Measurements from ENCODE around the gene KDELR3.

KDELR3 gene

DNA sequence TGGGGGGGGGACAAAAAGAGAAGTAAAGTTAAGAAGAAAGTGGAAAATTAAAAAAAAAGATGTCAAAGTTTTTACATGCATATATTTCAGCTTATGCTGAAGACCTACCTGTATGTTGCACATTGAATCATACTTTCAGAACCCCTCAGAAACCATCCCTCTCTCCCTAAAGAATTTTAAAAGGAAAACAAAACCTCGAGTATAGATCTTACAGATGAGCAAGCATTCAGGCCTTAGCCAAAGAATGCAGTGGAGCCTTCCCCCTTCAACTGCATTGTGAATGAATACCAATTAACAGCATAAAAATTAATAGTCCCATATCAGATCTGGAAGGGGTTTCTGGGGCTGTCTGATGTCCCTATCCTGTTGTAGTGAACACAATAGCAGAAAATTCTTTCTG lies 16.3 kb downstream of the KDELR3 start:
- no peak for DNase-seq

DNA sequence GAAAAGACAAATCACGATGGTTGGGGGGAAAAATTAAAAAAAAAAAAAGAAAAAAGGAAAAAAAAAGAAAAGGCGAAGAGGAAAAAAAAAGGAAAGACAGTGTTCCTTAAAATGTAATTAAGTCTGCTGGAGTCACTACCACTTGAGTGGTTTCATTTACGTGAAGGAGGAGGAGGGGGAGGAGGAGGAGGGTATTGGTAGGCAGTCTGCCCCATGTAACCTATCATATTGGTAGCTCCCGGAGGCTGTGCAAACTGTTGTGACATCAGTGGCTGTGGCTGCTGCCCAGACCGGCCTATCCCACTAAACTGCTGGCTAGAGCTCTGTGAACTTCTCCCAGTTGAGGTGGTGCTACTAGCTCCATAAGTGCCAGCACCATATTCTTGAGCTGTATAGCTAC lies 17.9 kb downstream of the KDELR3 start:
- no peak for DNase-seq

DNA sequence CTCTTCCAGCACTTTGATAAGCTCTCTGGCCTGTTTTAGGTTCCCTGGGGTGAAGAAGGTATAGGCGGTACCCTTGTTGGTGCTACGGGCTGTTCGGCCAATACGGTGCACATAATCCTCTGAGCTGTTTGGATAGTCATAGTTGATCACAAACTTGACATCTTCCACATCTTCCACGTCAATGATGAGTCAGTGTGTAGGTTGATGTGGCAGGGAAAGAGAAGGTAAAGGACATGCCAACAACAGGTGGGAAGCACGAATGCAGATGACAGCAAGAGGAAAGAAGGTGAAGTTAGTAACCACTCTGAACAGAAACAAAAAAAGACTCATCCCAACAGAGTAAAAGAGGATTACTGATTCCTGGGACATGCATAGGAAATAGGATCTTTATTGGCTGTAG lies 20.1 kb downstream of the KDELR3 start:
- no peak for DNase-seq

DNA sequence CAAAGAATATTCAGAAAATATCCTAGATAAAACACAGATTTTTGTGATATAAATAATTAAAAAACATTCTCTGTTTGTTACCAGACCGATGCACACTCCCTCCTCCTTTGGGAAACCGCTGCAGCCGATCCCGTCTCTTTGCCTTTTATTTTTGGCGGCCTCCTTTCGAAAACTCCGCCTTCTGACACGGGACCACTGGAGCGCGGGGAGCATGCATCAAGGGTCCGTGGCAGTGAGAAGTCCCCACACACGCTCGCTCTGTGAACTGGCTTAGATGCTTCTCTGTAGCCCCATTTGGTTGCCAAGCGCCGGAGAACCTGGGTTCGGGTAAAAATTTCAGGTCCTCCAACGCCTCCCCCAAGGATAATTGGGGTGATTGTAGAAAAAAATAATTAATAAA lies 21.2 kb downstream of the KDELR3 start:
- DNase-seq, result no peak

DNA sequence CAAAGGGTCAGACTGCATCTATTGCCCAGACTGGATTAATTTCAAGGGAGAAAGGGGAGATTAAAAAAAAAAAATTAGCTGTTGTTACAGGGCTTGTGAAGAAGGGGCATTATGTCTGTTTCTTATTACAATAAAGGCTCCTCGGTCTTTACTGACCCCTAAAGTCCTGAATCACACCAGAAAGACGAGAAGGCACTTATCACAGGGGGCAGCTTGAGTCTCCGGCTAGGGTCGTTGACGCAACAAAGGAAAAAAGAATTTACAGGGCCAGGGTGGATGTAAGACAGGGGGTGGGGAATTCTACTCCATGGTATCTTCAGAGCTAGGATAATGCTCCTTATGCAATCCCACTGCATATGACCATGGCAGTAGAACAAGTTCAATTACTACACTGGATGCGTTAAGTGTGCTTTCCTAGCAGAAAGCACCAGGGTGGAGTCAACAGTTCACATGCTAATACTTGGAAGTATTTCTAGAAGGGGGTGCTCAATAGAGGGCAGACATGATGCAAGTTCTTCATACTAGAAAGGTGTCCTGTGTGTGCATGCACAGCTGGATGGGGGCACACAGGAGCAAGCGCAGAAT lies 21.8 kb downstream of the KDELR3 start:
- DNase-seq, result no peak

DNA sequence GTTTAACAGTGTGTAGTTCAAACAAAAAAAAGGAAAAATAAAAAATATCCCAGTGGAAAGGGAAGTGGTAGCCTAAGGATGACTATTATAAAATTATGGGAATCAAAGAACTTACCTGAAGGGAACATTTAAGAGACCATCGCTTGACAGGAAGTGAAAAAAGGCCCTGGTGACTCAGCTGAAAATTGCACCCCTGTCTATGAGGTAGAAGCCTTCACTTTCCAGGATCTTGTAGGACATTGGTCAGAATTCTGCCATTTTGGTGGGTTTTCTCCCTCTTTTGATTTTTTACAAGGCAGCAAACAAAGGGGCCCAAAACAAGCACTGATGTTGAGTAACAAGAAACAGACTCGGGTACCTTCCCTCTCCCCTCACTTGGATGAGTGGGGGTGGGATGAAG lies 22.6 kb downstream of the KDELR3 start:
- no peak for DNase-seq

DNA sequence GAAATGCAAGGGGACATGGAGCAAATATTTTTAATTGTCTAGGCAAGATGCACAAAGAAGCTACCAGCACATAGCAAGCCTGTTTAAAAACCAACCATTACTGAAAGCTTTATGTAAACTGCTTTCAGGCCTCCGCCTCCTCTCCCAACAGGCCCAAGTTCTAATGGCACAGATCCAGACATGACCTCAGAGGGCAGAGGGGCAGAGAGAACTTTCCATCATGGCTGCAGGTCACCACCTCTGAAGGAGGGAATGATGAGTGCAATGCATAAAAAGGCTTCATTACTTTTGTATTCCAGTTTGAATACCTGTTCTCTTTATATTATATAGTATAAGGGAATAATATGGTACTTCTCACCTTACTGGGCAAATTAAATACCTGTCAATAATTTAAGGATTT lies 23.0 kb downstream of the KDELR3 start:
- DNase-seq, result no peak

DNA sequence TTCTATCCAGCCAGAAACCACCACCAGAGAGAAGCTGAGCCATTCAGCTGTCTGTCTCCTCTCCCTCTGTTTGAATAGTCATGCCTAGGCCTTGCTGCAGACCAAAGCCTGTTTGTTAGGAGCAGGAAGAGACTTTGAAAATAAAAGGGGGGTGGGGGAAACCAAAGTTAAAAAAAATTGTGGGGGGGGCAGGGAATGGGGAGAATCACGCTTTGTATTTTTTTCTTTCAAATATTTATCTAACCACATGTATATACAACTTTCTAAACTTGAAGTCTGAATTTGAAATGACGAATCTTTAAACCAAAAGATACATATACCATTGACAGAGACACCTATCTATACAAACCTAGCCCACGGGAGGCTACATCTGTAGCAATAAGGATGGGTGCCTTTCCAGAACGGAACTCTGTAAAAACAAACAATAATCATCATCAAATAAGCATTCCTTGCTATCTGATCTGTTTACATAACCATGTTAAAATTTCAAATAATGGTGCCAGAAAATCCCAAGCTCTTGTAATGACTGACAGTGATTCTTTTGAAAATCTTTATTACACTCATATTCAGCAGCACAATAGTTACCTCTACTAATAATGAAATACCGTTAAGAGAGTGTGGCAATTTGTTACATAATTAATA lies 23.9 kb downstream of the KDELR3 start:
- no peak for DNase-seq

DNA sequence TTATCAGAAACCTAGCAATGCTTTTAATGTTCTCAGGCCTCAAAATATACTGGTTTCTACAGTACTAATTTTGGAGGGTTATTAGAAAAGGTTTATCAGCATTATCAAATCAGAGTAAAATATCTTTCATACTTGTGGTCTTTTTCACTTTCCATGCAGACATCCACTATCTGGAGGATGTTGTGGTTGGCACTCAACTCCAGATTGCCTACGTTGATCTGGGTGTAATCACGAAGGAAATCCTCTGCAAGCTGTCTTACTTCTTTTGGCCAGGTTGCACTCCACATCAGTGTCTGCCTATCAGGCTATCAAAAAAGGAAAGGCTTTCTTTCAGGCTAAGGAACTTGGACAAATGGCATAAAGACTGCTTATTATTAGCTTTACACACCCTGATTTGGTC lies 26.6 kb downstream of the KDELR3 start:
- no peak for DNase-seq

DNA sequence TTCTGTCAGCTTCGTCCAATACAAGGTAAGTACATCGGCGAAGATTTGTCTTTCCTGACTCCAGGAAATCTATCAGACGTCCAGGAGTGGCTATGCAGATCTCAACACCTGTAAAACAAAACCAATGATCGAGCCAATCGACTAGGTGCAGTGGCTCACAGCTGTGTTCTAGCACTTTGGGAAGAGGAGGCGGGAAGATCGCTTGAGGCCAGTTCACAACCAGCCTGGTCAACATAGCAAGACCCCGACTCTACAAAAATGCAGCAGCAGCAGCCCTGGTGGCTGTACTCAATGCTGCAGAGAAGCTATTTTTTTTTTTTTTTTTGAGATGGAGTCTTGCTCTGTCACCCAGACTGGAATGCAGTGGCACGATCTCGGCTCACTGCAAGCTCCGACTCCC lies 27.0 kb downstream of the KDELR3 start:
- DNase-seq, result no peak

DNA sequence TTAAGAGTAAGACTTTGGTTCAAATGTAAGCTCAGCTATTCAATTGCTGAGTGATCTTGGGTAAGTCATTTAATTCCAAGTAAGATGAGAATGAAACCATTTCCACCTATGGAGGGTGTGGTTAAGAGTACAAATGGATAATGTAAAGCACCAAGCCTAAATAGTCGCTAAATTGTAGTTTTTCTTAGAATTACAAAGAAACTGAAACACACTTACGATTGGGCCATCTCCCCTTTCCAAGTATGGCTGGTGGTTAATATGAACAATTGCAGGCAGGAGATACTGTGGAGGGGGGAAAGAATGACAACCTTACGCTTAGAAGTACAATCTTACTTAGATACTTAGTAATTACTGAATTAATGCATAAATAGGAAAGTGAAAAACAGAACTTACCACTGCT lies 30.0 kb downstream of the KDELR3 start:
- DNase-seq, result no peak

DNA sequence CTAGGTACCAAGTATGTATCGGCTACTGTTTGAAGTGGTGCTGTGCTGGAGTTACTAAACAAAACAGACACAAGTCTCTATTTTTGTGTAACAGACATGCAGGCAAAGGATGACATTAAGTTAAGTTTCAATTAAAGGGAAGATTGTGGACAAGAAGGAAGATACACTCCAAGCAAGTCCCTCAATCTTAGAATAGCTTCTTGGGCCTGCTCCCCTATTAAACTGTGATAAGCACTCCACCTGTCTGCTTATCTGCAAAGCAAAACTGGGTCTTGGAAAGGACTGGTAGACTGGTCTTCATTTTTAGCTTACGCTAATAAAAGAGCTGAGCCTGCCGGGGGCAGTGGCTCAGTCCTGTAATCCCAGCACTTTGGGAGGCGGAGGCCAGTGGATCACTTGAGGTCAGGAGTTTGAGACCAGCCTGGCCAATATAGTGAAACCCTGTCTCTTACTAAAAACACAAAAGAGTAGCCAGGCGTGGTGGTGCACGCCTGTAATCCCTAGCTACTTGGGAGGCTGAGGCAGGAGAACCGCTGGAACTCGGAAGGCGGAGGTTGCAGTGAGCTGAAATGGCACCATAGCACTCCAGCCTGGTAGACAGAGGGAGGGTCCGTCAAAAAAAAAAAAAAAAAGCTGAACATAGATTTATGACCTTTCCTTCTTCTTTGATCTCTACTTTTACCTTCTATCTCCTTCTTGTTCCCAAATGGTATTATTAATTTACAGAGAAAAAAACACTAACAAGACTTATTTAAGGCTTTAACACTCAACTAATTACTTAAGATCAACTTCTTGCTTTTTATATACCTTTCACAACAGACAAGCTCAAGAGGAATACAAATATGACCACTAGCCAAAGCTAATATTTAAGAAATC lies 34.1 kb downstream of the KDELR3 start:
- DNase-seq, result no peak

DNA sequence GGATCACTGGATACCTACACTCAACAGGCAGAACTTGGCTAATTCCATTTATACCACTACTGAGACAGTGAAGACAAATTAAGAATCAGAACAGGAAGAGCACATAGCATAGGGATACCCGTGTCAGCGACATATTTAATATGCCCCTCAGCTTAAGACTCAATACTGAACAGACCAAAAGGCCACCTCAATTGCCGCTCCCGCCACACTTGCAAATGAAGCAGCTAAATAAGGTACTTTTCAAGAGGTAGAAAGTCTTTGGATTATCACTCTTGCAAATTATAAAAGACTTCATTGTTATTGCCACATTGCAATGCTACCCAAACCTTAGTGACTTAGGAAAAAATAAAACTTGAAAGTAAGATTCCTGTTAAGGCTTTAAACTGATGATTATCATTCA lies 35.1 kb downstream of the KDELR3 start:
- no peak for DNase-seq

DNA sequence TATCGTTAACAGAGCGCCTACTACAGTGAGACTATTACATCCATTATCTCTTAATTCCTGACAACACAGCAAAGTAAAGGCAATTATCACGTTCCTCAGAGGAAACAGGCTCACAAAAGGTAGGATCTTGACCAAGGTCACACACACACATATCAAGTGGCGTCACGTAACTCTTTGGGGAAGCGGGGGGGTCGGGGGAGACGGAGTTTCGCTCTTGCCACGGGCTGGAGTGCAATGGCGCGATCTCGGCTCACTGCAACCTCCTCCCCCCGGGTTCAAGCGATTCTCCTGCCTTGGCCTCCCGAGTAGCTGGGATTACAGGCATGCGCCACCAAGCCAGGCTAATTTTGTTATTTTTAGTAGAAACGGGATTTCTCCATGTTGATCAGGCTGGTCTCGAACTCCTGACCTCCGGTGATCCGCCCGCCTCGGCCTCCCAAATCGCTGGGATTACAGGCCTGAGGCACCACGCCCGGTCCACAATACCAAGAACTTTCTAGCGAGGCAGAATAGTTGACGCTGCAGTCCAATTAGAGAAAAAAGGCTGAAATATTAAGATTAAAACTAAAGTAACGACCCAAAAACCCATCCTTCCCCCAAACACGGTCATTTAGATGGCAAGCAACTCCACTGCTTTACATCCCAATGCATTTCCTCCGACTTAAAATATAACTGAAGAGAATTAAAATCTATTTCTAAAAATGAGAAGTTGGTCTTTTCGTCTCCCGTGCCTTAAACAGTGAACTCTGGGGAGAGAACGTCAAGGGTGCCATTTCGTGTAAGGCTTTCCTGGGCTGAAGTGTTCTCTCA lies 37.0 kb downstream of the KDELR3 start:
- DNase-seq, result peak; percentile 26

DNA sequence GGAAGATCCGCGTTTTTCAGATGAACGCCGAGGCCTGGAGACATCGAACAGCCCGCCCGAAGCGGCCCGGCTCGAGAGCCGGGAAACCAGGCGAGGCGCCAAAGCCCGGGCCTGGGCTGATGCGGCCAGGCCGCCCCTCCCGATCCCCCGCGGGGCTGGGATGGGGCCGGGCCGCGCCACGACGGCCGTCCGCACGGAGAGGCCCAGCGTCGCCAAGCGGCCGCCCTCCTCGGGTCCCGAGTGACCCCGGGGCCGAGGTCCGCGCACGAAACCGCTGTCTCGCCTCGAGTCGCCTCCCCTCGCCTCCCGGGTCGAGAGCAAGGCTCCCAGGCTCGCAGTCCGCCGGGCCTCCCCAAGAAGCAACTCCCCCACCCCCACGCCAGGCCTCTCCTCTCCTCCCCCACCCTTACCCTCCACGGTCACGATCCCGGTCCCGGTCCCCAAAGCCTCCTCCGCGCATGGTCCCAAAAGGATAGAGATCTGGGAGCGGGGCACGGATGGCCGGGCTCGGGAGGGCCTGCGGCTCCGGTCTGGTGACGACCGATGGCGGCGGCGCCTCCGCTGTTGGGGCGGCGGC lies 37.7 kb downstream of the KDELR3 start:
- DNase-seq, result no peak

DNA sequence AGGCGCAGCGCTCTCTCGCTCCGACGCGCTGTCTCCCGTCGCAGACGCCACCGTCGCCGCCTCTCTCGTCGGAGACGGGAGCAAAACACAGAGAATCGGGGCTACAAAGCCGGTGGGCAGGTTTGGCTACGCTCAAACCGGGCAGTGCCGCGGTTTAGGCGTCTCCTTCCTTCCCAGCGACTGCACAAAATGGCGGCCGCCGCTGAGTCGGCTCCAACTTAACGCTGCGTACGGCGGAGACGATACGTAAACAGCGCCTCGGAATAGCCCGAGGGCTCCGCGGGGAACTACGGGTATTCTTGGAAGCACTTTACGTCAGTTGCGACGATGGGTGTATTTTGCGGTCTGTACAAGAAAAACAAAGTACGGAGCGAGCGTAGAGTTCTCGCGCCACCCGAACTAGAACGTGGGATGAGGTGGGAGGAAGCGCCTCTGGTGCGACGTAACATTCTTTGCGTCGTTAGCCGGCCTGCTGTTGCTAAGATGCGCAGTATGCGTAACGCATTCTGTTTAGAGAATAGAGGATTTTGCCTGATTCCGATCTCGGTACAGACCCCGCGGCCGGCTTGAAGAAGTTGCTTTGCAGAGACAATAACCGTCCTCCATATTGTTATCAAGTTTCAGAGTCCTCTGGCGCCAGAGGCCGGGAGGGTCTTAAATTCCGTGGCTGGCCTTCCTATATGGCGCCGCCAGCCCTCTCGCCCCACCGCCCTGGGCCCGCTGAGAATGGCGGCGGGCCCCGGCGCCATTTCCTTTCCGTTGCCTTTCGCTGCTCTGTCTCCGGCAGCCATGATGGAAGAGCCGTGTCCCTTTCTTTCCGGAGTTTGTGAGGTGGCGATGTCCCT lies 38.4 kb downstream of the KDELR3 start, which contains the start of gene DDX17:
Gene DDX17 (minus strand): TSS at position 194 of the 845 bp plus-strand sequence.
- DNase-seq, result peak; percentile 96

DNA sequence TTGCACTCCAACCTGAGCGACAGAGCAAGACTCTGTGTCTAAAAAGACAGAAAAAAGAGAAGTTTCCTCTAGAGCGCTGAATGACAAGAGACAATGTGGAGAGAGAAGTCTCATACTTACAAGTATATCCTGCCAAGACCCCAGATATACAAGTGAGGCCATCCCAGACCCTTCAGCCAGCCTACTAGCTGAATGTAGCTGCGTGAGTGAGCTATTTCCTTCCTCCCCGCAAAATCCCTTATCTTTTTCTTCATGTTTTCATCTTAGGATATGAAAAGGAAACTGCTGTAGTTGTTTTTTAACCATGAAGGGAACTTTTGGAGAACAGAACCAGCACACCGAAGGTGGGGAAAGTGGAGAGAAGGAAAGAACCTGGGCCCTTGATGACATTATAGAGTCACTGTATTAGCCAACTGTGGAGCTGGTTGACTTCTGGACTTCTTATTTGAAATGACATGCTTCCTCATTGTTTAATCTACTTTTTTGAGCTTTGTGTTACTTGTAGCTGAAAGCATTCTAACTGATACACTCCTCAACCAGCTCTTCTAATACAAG lies 42.6 kb downstream of the KDELR3 start:
- DNase-seq, result no peak

DNA sequence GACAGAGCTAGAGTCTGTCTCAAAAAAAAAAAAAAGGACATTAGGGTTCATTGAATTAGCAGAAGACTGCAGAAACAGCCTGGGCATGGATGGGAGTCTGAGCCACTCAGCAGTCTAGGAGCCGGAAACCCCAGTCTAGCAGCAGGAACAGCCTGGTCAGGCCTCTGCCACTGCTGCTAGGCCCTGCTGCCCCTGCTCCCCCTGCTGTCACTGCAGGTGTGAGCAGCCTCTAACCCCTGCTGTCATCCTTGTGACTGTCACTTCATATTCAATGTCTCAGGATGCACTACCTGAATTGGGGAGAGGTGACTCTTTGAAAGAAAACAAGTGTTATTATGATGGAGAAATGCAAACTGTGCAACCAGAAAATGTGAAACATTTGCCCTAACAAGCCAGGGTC lies 45.2 kb downstream of the KDELR3 start:
- no peak for DNase-seq

DNA sequence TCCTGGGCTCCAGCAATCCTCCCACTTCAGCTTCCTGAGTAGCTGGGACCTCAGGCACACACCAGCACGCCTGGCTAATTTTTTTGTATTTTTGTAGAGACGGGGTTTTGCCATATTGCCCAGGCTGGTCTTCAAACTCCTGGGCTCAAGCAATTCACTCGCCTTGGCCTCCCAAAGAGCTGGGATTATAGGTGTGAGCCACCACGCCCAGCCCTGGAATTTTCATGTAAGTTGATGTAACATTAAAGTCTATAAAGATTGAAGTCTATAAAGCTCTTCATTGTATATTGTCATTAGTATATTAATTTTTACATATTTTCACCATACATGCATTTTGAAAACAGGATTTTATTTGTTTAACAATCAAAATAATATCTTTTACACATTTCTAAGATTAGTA lies 50.7 kb downstream of the KDELR3 start:
- DNase-seq, result no peak

DNA sequence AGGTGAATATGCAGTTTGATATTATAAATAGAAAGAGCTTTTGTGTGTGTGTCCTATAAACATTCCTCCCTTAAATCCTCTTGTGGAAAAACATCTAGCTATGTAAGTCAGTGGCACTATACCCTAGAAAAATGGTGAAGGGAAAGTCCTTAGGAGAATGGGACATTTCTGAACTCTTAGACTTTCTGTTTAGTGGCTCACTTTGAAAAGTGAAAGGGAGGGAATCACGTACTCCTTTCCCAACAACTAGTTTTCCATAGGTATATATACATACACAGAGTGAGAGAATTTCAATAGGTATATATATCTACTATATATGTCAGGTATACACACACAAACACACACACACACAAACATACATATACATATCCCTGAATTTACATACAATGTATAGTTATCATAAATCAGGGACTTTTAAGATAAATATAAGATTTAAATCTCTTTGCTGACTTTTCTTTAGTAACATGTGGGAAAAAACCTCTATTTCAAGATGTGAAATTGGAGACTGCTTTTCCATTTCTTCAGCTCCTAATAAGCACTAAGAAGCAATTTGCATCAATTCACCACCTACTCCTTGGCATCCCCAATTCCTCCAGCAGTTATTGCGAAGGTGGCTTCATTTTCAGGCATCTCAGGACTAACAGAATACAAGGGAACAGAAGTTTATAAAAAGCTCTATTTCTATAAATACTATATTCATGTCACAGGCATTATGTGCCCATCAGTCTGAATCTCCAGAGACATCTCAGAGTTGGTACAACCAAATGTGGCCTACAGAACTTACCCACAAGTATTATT lies 51.8 kb downstream of the KDELR3 start:
- DNase-seq, result no peak

DNA sequence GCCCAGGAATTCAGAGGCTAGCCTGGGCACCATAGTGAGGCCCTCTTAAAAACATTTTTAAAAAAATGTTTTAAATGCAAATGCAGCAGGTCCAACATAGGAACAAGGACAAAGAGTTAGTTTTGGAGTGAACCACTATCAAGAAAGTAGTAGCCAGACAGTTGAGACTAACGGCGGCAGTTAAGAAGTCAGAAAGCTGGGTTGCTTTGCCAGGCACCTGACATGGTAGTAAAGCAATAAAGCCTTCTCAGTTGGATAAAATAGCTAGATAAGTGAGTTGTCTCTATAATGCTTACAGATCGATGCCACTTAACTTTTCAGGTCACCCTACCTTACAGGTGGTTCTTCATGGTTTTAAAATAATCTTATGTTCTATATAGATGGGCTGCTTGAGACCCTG lies 55.1 kb downstream of the KDELR3 start:
- no peak for DNase-seq
